Thyroid gland (tissue), 4 donors: ENCODE data around the gene APEX2.

Source experiments
- POLR2A ChIP-seq, 2 donors: fragments of 450-650 bp; IDR thresholded peaks; one replicate each; pipeline ENCODE4 v1.6.1; 2017; ENCODE audit warnings: antibody characterized with exemption in 2 of 2, mild to moderate bottlenecking in 2 of 2, moderate library complexity in 1 of 2
- TF ChIP-seq, protein P1 (sequence below), 6 experiments: fragments of 200-600 bp in 3 of 6; fragments of 450-650 bp in 3 of 6; sonication (generic) in 3 of 6; IDR thresholded peaks; one replicate each; pipeline ENCODE4 v1.5.1; 2016 to 2019; ENCODE audit warnings: antibody characterized with exemption in 6 of 6, mild to moderate bottlenecking in 2 of 6, inconsistent platforms in 1 of 6, moderate library complexity in 1 of 6

GRCh38 chrX:54950730-54951375 lies 49.3 kb upstream of the APEX2 start:
- TF ChIP-seq, protein P1, sequence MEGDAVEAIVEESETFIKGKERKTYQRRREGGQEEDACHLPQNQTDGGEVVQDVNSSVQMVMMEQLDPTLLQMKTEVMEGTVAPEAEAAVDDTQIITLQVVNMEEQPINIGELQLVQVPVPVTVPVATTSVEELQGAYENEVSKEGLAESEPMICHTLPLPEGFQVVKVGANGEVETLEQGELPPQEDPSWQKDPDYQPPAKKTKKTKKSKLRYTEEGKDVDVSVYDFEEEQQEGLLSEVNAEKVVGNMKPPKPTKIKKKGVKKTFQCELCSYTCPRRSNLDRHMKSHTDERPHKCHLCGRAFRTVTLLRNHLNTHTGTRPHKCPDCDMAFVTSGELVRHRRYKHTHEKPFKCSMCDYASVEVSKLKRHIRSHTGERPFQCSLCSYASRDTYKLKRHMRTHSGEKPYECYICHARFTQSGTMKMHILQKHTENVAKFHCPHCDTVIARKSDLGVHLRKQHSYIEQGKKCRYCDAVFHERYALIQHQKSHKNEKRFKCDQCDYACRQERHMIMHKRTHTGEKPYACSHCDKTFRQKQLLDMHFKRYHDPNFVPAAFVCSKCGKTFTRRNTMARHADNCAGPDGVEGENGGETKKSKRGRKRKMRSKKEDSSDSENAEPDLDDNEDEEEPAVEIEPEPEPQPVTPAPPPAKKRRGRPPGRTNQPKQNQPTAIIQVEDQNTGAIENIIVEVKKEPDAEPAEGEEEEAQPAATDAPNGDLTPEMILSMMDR (IDR thresholded peaks at IDR 0.05) = no peak
- no peak for TF ChIP-seq POLR2A (IDR thresholded peaks at IDR 0.05)
